ENCODE measurements around the gene SLC66A1.

SLC66A1 gene

DNA sequence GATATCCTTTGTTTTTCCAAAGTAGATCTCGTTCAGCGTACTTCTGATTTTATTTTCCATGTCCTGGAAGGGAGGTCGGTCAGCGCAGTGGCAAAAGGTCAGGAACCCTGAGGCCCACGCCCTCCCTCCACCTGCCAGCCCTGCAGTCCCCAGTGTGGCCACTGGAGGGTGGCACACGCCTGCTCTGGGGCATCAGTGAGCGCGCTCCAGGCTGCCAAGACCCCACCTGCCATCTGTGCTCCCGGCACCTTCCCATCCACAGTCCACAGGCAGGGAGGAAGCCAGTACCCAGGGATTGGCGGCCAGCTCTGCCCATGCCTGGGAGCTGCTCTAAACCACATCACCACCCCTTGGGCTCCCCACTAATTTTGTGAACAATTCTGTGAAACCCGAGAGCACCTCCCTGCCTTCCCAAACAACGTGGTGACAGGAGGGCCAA, 32.3 kb downstream of the SLC66A1 start:
- DNase-seq = no peak

DNA sequence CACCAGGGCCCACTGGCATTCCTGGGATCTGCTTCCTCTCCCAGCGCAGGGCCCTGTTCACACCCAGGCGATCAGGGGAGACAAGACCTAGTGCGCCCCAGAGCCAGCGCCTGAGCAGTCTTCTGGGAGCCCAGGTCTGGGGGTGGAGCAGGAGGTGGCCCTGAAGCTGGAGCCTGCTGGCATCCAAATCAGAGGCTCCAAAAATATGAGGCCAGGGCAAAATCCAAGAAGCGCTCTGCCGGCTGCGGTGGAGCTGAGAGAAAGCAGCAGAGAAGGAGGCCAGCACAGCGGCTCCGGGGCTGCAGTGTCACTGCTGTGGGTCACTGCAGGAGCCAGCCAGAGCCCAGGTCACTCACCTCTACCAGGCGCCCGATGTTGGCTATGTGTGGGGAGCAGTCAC, 32.7 kb downstream of the SLC66A1 start:
- DNase-seq = no peak

DNA sequence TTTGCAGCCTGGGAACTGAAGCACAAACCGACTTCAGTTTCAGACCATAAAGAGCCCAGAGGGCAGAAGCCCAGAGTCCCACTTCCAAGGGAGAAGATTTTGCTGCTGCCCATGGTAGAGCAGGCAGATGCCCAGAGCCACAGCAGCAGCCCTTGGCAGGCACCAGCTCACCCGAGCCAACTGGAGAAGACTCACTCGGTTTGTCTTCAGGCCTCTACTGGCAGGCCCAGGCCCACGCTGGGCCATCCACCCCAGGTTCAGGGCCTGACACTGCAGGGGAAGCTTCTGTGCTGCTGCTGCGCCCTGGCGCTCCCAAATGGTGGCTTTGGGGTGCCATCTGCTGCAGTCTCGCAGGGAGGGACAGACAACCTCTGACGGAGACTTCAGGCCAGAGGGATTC, 33.3 kb downstream of the SLC66A1 start:
- no peak for DNase-seq

DNA sequence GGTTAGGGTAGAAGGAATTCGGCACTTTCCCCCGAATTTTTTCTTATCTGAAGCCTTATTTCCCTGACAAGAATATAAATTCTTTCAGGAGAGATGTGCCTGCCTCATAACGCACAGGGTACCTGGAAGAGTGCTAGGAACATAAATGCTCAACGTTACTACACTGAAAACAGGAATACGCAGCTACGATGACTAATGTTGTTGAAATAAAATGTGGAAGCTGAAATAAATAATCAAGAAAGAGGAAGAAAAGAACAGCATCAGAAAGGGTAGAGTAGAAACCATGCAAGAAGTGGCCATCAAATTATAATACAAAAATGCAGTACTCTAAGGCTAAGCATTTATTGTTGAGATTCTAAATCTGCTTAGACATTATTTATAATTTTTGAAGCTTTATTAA, 33.9 kb downstream of the SLC66A1 start:
- no peak for DNase-seq

DNA sequence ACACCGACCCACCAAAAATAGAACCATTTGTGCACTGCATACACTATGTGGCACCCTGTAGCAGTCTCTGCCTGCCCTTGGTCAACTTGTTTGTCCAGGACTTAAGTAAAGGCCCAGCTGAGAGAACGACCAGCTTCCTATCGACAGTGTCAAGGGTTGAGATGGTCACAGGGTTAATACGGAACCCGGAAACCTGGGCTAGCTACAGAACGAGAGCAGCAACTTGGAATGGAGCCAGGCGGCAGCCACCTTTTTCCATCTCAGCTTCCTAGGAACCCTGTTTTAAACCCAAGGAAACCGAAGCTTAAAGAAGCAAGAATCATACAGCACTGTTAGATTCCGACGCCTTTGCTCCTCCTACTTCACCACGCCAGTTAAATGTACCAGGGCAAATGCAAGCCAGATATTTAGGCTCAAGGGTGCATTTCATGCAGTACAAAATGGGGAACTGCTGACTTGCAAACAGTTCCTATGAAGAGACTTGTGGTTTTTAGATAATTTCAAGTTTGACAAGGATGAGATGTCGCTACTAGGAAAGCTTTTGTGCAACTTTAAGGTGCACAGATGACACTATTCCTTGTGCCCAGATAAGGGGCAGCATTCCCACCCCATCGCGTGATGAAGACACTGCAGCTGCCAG, 35.5 kb downstream of the SLC66A1 start:
- no peak for DNase-seq

DNA sequence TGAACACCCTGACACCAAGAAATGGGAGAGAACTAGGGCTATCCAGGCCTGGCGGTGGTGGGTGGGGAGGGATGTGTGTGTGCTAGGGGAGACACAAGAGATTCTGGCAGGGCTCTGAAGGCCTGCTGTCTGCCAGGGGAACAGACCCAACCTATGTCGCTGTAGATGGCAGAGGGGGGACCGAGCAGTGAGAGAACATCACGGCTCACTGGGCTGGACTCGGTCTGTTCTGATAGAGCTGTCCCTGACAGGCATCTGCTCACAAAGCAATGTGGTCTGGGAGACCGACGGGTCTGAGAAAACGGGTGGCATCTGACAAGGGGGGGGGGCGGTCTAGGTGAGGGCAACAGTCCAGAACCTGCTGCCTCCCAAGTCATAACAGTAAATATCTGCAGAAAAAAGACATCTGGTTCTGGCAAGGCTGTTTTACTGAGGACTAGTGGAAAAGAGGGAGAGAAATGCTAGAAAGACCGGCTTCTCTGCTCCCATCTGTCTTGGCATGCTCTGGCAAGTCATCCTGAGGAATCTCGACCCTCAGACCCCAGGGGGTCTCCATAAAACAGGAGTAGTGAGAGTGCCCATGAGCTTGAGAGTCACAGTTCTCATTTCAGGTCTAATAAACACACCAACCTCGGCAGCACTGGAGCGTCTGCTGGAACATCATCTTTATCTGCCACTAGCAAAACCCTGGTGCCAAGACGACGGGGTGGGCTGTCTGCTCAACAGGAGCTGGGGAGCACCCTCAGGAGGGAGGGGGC, 36.5 kb downstream of the SLC66A1 start:
- DNase-seq = no peak

DNA sequence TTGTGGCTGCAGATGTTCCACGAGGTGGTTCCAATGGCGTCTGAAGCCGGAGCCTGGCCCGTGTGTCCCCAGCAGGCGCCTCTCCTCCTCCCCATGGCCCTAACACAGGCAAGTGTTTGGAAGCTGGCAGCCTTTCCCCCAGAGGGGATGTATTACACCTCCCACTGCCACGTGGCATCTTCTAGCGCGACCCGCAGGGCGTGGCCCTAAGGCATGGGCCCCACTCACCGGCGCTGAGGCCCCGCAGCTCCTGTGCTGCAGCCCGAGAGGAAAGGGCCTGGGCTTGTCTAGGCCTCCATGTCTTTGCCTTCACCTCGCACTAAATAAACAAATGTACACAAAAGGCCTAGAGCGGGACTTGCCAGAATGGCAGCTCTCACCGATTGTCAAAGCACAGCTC, 37.9 kb downstream of the SLC66A1 start:
- DNase-seq = no peak

DNA sequence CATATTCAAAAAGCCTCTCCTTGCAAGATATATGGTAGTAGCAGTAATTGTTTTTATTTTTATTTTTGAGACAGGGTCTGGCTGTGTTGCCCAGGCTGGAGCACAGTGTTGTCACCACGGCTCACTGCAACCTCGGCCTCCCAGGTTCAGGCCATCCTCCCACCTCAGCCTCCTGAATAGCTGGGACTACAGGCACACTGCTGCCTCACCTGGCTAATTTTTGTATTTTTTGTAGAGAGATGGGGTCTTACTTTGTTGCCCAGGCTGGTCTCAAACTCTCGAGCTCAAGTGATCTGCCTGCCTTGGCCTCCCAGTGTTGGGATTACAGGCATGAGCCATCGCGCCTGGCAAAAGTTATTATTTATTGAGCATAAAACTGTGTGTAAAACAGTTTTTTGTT, 38.4 kb downstream of the SLC66A1 start:
- DNase-seq = no peak

DNA sequence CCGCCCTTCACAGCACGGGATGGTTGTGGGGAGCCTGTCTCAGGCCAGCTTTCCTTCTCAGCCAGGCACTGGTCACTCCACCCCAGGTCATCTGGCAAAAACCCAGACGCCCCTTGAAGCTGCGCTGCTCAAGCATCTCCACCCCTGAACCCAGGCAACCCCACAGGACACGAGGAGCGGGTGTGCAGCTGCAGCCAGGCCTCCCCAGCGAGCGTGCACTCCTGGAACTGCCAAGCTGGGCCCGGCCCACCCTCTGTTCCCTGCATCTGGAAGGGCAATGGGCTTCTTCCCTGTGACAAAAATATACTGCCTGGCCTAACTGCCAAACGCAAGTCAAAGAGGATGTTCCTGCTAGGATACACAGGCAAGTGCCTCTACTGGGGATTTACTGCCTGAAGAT, 39.7 kb downstream of the SLC66A1 start:
- no peak for DNase-seq

DNA sequence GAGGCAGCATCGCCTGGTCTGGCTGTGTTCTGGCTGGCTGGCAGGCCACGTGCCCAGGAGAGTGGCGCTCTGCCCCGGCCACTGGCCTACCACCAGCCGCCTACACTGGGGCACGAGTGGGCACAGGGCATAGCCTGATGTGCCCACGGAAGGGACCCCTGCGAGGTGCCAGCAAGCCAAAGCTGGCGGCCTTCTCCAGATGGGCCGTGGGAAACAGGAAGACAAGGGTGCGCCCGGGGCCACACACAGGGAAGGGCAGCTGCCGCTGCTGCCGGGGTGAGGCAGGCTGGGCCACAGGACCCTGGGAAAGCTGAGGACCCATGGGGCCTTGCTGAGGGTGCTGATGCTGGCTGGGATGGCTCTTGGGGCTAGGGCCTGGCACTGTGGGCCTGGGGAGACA, 40.7 kb downstream of the SLC66A1 start:
- DNase-seq = no peak

DNA sequence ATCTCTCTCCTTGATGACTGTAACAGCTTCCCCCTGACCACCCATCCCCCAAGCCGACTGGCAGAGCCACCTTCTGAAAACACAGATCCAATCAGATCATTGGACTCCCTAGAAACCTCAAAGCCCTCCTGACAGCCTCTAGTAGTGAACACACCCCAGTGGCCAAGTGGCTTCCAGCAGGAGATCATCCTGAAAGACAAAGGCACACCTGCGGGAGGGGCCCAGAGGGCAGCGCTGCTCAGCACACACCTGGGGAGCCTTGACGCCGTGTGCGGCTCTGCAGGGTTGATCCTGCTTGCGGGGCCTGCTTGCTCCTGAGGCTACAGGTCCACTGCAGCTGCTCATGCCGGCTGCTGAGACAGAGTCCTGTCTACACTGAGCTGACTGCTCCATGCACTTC, 41.5 kb downstream of the SLC66A1 start:
- DNase-seq = no peak

DNA sequence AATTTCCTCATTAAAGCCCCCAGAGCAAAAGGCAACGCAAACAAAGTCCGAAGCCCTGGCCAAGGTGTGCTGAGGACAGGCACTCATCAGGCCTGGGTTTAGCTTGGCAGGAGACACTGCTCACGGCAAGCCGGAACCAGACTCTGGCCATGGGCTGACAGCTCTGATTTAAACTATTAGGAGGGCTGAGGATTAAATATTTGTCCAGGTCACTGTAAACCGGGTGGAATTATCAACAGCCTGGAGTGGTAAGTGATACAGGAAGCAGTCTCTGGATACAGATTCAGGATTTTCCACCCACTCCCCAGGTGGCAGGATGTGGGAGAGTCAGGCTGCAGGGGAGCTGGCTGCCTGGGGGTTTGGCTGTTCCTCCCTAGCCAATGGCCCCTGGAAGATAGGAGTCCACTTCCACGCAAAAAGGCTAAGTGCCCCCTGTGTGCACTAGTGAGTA, 42.4 kb downstream of the SLC66A1 start:
- no peak for DNase-seq

DNA sequence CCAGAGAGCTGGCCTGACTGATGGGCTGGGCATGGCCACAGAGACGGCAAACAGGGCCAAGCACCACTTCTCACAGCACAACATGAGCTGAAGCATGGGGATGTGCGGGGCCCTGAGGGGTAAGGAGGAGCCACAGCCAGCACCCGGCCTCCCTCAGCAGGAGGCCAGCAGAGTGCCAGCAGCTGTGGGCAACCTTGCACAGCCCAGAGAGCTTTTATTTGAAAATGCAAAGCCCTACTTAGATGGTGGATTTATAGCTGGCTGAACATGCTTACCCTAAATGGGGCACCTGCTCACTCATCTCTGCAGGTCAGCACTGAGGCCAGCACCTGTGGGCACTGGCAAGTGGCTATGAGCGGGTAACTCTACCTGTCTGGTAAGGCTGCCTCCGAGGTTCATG, 44.1 kb downstream of the SLC66A1 start:
- no peak for DNase-seq

DNA sequence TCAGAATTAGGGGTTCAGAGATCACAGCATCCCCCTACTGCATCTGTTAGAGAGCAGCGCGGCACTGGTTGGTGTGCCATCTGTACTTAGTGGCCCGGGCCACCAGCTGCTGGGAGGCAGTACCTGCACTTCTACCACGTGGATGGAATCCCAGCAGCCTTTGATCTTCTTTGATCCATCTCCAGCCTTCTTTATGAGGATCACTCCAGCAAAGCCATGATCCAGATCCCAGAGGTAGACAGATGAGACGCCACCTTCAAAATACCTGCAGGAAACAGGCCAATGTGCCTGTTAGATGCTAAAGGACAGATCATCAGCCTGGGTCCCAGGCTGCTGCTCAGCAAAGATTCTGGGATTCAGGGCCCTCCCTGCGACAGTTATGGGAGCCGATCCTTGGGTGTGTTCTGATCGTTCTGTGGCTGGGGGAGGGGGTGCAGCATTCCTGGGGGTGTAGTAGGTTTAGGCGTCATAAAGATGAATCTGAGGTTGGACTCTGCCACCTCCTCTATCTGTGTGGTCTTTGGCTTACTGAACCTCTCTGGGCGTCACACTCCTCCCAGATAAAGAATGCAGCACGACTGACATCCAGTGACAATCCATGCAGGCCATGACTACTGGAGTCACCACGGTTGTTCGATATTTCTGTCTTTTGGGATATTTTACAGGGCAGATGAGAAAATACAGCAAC, 45.3 kb downstream of the SLC66A1 start:
- no peak for DNase-seq

DNA sequence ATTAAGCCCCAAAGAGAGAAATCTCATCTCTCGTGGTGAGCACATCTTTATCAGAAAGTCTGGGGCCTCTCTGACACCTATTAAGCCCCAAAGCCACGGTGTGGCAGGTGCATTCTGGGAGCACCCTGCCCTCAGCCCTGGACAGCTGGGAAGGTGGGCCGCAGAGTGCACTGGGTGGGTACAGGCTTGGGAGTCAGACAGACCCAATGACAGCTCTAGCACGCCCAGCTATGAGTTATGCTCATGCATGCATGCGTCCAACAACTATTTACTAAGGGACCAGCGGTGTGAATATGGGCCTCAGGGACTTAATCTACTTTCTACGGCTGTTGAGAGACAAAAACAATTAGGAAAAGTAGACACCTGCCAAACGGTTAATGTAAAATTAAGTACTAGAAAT, 46.6 kb downstream of the SLC66A1 start:
- no peak for DNase-seq

DNA sequence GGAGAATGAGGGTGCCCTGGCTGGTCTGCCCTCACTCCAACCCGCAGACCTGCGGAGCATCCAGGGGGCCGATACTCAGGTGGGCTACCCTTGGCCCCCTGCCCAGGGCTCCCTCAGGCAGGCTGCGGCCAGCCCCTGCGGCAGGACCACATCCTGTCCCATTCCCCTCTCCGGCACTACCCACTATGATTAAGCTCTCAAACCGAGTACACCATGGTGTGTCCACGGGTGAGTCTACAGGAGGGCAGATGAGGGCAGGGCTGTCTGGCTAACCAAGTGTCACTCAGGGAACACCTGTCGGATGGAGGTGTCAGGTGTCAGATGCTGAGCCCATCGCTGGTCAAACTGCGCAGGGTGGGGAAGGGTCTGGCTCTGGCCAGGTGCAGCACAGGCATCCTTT, 47.2 kb downstream of the SLC66A1 start:
- DNase-seq = no peak

DNA sequence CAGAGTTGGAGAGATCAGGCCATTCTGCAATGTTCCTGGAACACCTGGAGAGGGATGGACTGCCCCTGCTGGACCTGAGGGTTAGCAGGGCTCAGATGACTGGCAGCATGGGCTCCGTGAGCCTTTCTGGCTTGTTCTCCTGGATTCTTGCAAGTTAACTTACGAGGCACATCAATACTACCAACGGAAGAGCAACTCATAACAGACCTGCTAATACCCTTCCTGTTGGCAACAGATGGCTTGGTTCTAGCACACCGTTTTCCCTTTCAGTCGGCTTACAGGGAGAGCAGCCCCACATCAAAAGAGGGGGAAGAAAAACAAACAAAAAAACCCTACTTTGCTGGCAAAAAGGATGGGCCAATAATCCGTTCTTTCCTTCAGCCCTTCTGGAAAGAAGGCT, 47.9 kb downstream of the SLC66A1 start:
- no peak for DNase-seq

DNA sequence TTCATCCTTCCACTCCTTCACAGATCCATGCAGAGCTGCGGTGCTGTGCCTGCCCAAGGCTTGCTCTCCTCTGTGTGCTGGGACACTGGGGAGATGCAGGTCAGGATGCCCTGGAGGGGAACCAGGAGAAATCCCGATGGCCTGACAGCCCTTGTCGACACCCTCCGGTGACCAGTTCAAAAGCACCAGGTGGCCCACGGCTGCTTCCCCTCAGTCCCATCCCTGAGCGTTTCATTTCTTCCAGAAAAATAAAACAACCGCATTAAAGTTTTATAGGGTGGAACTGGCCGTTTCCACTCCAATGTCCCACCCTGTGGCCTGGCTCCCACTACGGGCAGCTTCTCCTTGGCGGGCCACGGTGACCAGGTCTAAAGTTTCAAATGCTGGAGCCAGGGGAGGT, 48.3 kb downstream of the SLC66A1 start:
- no peak for DNase-seq

DNA sequence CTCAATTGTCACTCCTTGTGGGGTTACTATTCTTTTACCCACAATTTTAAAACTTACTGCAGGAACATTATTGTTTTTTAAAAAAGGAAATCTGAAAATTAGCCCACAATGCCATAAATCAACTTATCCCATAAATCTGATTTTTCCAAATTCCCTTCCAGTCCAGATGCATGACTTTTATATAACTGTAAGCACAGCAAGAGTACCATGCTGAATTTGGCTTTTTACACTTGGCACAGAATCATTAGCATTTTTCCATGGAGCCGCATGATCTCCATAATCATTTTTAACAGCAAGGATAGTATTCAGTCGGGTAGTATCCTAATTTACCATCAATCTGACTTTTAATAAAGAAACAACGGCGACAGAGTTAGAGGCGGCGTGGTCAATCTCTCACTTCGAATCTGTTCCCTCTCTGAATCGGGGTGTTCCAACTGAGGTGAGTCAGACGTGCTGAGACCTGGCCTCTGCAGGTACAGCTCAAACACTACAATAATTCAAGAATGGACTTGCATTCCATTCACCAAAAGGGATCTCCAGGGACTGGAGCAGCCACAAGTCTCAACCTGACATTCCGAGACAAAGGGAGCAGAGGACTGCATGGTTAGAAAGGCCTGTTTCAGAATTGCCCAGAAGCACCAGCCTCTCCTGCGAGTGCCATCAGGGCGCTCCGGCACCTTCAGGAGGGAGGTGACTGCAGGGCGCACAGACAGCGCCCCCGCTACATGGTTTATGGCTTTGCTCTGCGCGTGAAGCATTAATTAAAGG, 48.9 kb downstream of the SLC66A1 start:
- DNase-seq = no peak

DNA sequence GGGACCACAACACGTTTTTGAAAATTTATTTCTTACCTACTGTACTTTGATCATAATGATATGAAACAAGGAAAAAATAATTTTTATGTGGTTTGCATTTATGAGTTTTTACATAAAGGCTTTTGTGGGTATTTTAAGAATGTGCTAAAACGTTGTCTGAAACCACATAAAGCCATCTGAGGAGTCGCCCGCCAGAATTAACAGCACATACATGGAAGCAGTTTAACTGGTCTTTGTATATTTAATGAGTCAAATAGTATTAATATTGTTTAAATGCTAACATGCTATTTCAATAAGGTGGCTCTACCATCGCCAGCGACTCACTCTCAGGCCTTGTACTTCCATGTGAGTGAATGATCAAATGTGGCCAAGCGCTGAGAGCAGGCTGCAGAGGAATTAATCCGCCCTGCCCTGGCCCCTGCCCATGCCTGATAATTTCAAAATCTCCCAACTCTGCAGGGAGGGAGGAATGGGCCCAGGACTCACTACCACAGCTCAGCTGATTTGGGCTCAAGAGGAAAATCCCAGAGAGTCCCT, 49.6 kb downstream of the SLC66A1 start:
- no peak for DNase-seq

DNA sequence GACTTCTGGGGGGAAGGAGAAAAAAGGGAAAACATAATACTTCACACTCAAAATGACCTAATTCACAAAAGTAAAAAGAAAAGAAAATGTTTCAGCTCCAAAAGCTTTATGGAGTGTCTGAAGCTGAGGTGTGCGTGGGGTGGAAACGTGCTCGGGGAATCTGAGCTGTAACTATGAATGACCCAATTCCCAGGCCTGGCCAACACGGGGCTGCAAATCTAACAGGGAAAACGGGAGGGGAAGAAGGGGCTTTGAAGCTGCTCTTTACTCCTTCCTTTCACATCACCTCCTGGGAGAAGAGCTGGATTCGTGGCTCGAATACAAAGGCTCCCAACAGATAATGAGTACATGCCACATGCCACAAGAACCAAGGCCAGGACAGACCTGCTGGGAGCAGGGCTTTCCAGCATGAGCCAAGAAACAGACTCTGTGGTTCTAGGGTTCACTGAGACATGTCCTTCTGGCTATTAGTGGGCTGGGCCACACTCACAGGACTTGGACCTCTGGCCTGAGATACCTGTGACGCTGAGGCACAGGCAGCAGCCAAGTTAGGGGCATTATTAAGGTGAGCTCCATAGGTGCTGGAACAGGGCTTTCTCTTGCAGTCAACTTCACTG, 51.5 kb downstream of the SLC66A1 start:
- DNase-seq = no peak

DNA sequence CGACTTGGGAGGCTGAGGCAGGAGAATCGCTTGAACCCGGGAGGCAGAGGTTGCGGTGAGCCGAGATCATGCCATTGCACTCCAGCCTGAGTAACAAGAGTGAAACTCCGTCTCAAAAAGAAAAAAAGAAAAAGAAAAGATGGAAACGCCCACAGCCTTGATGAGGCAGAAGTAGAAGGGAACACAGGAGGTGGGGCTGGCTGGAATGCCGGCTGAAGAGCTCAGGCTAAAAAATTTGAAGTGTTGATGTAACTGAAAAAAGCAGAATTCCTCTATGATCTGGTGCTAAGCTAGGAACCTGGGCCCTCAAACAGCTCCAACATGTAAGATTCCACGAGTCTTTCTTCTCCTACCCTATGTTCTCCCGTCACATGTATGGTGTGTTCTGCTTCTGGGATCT, 53.6 kb downstream of the SLC66A1 start:
- DNase-seq = no peak

Measured in CD4-positive, alpha-beta T cell treated with Interleukin-15 for 1 hour (primary cell).